AG04449 (cell line): Measurements from ENCODE around the gene VEGFB.

Experiments used
- CTCF ChIA-PET: fragments of 350-600 bp; formaldehyde crosslinking; extraction: SDS; loops from one replicate; lab custom pipeline; 2021; ENCODE audit warnings: antibody characterized with exemption; lab: Yijun Ruan, JAX
- POLR2A ChIA-PET: fragments of 400-600, 350-600 bp; formaldehyde crosslinking; extraction: SDS; loops from one replicate; lab custom pipeline; 2020; ENCODE audit warnings: antibody characterized with exemption, inconsistent platforms; lab: Yijun Ruan, JAX
- DNase-seq: peaks from one replicate; pipeline ENCODE4 v3.0.0-alpha.2; 2010; ENCODE audit warnings: low read depth, low spot score
- H3K4me3 ChIP-seq: 2 replicates; pipeline ENCODE4 v1.5.1; 2011; ENCODE audit warnings: low read depth, mild to moderate bottlenecking, control low read depth, low read length
- TF ChIP-seq, protein P1 (sequence below): IDR thresholded peaks from one replicate; pipeline ENCODE4 v1.5.1; 2011; ENCODE audit warnings: mild to moderate bottlenecking, moderate library complexity, low read length, control low read depth, inconsistent platforms; ENCODE audit not compliant: insufficient read depth; ENCODE audit errors: missing control alignments

VEGFB gene

DNA sequence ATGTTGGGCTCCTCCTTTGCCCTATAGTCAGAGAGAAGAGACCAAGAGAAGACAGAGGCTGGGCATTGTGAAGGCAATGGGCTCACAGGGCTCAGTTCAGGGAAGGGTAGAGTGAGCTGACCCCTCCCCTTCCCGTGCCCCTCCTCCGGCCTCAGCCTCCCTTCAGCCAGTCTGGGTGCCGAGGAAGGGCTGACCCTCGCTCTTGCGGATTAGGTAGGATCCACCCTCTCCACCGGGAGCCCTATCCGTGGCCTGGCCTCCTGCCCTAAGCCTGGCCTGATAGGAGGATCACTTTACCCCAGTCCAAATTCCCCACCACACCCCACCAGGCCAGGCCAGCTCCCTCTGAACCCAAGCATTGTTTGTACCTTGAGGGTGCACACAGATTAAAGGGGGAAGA lies 14.2 kb downstream of the VEGFB start:
- no peak overlapping the region for H3K4me3 ChIP-seq
- CTCF ChIA-PET: interaction anchor here (4.1 to 10.8 kb wide), 4 partner anchors 17 to 54 kb away, joined by 20 to 224 read pairs (median 121); partner anchors contain the start of genes CATSPERZ, ESRRA and FERMT3
- TF ChIP-seq, protein P1, sequence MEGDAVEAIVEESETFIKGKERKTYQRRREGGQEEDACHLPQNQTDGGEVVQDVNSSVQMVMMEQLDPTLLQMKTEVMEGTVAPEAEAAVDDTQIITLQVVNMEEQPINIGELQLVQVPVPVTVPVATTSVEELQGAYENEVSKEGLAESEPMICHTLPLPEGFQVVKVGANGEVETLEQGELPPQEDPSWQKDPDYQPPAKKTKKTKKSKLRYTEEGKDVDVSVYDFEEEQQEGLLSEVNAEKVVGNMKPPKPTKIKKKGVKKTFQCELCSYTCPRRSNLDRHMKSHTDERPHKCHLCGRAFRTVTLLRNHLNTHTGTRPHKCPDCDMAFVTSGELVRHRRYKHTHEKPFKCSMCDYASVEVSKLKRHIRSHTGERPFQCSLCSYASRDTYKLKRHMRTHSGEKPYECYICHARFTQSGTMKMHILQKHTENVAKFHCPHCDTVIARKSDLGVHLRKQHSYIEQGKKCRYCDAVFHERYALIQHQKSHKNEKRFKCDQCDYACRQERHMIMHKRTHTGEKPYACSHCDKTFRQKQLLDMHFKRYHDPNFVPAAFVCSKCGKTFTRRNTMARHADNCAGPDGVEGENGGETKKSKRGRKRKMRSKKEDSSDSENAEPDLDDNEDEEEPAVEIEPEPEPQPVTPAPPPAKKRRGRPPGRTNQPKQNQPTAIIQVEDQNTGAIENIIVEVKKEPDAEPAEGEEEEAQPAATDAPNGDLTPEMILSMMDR: no peak
- POLR2A ChIA-PET: interaction anchor here (7.1 kb wide), 1 partner anchor 21 kb away, joined by 61 read pairs; no protein-coding TSS in a partner anchor
- no peak for DNase-seq

DNA sequence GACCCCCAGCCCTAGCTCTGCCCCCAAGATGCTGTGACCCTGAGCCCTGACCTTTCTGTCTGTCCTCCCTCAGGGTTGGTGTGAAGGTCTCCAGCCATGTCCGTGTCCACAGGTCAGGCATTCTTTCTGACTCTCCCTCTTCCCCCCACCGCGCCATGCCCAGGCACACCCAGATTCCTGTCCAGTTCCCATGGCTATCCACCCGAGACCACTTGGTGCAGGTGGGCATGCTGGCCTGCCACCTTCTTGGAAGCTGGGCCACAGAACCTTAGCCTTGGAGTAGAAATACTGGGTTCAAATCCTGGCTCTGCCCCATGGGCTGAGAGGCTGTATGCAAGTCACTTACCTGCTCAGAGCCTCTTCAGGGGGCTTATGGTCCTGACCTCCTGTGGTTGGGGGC lies 14.7 kb downstream of the VEGFB start:
- CTCF ChIA-PET: interaction anchor here (1.1 to 10.8 kb wide), 5 partner anchors 8 to 54 kb away, joined by 3 to 224 read pairs (median 103); partner anchors contain the start of genes CATSPERZ, ESRRA, FERMT3 and FKBP2
- H3K4me3 ChIP-seq: no peak overlapping the region
- no peak for DNase-seq
- TF ChIP-seq, protein P1: no peak
- POLR2A ChIA-PET: interaction anchor here (0.6 to 7.1 kb wide), 2 partner anchors 17 to 21 kb away, joined by 3 to 61 read pairs; no protein-coding TSS in a partner anchor

DNA sequence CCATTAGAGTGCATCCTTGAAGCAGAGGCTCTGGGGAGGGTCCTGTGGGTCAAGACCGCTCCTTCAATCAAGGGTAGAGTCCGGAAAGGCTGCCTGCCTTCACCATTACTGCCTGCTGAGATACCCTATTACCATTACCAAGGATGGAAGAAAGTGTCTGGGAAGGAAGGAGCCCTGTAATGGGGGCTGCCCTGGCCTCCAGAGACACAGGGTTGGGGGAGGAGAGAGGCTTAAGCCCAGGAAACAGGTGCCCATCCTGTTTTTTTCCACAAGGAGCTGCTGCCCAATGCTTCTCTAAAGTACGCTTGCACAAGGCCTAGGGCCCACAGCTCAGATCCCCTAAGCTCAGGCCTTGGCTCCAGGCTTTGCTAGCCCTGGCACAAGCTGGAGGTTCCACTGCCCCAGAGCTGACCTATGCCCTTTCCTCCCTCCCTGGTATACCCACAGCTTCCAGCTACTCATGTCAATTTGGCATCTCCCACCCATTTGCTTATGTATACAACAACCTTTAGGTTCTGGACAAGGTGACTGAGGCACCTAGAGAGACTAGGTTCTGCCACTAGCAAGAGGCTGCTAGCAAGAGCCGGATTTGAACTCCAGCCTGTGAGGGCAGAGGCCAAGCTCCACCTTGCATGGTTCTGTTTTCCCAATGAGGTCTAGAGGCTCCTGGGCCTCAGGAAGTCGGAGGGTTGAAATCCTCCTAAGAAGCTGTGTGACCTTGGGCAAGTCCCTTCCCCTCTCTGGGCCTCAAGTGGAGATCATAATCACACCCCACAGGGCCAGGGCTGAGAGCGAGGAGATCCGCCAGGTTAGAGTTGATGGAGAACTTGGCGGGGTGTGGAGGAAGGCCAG lies 15.4 kb downstream of the VEGFB start:
- TF ChIP-seq, protein P1: no peak
- ChIA-PET POLR2A (interaction anchor here (0.6 to 1.4 kb wide), 4 partner anchors 9 to 22 kb away, joined by 3 to 5 read pairs (median 3); partner anchors contain the start of gene FKBP2), CTCF (interaction anchor here (1.0 to 10.8 kb wide), 17 partner anchors 7 to 105 kb away, joined by 3 to 224 read pairs (median 10); partner anchors contain the start of genes CATSPERZ, ESRRA, FERMT3 and FKBP2)
- no peak overlapping the region for H3K4me3 ChIP-seq
- no peak for DNase-seq

DNA sequence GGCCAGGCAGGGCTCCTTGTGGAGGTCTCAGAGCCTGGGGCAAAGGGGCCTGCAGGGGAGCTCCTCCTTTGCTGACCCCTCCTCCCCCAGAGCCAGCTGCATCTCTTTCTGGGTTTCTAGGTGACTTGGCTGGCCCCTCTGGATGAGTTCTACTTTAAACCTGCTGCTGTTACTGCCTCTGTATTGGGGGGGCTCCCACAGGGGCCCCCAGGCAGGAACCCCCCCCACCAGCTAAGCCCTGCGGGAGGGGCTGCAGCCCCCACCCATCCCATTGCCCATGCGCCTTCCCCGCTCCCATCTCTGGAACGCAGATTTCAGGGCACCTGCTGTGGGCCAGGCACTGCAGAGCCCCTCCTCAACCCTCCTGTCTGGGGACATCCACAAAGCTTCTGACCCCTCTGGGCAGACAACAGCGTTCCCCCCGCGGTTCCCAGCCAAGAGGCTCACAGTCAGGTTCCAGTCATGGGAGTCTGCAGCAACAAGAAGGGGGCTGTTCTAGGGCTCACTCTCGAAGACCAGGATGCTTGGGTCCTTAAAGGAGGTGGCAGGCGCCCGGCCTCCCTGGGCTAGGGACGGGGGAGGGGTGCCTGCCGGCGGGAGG lies 16.1 kb downstream of the VEGFB start:
- H3K4me3 ChIP-seq: peak overlapping the region; percentile 72
- POLR2A ChIA-PET: interaction anchor here (1.0 to 1.4 kb wide), 3 partner anchors 9 to 21 kb away, joined by 3 to 5 read pairs (median 3); partner anchors contain the start of gene FKBP2
- DNase-seq: no peak
- CTCF ChIA-PET: interaction anchor here (0.6 to 10.8 kb wide), 26 partner anchors 7 to 108 kb away, joined by 3 to 224 read pairs (median 6); partner anchors contain the start of genes CATSPERZ, ESRRA, FERMT3 and FKBP2
- TF ChIP-seq, protein P1: no peak

DNA sequence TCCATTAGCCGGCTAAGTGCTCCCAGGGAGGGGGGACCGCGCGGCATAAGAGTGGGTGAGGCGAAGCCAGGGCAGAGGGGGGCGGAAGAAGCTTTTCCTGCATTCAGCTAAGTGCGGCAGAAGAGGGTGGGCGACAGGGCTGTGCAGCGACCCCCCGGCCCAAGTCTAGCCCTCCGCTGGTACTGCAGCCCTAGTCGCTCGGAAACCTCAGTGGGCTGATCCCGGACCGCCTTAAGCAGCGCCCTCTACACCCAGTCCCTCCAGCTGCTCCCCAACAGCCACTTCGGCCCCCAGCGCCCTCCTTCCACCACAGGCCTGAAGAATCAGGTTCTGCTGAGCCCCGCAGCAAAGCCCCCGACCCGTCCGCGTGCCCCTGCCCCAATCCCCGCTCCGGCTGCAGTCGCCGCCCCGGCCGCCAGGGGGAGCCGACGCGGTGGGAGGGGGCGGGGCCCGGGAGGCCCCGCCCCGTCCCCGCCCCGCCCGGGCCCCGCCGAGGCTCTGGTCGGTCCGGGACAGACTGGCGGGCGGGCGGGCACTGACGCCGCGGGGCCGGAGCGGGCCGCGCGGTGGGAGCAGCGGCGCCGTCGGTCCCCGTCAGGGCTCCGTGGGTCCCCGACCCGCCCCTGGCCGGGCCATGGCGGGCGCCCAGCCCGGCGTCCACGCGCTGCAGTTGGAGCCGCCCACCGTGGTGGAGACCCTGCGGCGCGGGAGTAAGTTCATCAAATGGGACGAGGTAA lies 16.8 kb downstream of the VEGFB start, which contains the start of gene PLCB3:
Gene PLCB3, plus strand, starts transcription at position 515 of the 737 bp plus-strand sequence. Its CDS starts 120 bp downstream, at position 635.
- TF ChIP-seq, protein P1: peak; percentile 68
- ChIA-PET POLR2A (interaction anchor here (1.2 to 1.9 kb wide), 5 partner anchors 13 to 65 kb away, joined by 3 to 18 read pairs (median 5); partner anchors contain the start of gene STIP1), CTCF (interaction anchor here (0.6 to 10.8 kb wide), 28 partner anchors 8 to 469 kb away, joined by 3 to 224 read pairs (median 6); partner anchors contain the start of genes CATSPERZ, ESRRA, FERMT3 and FKBP2)
- peak within 1 kb of the TSS; percentile 82 for H3K4me3 ChIP-seq
- DNase-seq: no peak
